OCI-LY1 (cell line): ENCODE results near the gene EIF2B2.

ENCODE experiments used
- CTCF ChIP-seq: fragments of 200-600 bp; sonication (generic), shearing (Covaris generic); IDR thresholded peaks from 2 replicates; pipeline ENCODE4 v1.5.1; 2017; ENCODE audit warnings: mild to moderate bottlenecking, antibody characterized with exemption, low read length, moderate library complexity, mixed read lengths
- EZH2 ChIP-seq: fragments of 200-600 bp; sonication (generic), shearing (Covaris generic); IDR thresholded peaks from 2 replicates; pipeline ENCODE4 v1.8.0; 2017; ENCODE audit warnings: borderline replicate concordance, mixed run types, mild to moderate bottlenecking, antibody characterized with exemption, low read length, moderate library complexity, mixed read lengths

GRCh38 chr14:74979442-74980397 is 23.0 kb upstream of the EIF2B2 start:
- TF ChIP-seq CTCF, result no peak
- TF ChIP-seq EZH2, result no peak
